CD4-positive, alpha-beta T cell treated with Interleukin-6 for 4 hours (primary cell): ENCODE data around the gene POLR2F.
"Not testable (repeated sequence)": the region's sequence is repeated elsewhere in the genome, so short reads cannot be mapped to it uniquely, and the experiment has no call there.

Source experiments
- DNase-seq: peaks from one replicate; pipeline ENCODE4 v3.0.0-alpha.2; 2020; ENCODE audit warnings: mixed read lengths

Gene POLR2F

DNA sequence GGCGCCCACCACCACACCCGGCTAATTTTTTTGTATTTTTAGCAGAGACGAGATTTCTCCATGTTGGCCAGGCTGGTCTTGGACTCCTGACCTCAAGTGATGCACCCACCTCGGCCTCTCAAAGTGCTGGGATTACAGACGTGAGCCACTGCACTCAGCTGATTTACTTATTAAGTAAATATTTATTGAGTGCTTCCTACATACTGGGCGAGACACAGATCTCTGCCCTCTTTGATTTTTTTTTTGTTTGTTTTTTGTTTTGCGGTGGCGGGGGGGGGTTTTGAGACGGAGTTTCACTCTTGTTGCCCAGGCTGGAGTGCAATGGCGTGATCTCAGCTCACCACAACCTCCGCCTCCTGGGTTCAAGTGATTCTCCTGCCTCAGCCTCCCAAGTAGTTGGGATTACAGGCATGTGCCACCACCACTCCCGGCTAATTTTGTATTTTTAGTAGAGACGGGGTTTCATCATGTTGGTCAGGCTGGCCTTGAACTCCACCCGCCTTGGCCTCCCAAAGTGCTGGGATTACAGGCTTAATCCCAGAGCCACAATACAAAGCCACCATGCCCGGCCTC is 2.4 kb downstream of the POLR2F start:
- not testable (repeated sequence) for DNase-seq

- DNase-seq, result no peak
These were observed 3.7 kb downstream of the POLR2F start for GRCh38 chr22:37957232-37957631.

DNA sequence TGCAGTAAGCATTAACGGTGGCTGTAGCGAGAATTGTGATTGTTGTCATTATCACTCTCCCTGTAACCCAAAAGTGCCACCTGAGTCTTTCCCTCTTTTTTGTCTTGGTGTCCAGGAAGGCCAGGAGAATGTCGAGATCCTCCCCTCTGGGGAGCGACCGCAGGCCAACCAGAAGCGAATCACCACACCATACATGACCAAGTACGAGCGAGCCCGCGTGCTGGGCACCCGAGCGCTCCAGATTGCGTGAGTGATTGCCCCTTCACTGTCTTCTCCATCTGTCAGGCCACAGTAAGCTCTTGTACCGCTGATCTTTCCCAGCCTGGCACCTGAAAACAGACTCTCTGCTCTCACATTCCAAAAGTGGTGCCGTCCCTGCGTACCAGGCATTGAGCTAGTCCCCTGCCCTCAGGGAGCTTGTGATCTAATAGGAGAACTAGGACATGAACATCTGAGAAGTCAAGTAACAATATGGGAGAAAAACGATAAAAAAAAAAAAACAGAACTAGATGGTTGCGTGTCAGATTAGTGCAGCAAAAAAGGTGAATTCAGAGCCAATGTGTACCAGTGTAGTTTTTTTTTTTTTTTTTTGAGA is 5.8 kb downstream of the POLR2F start:
- no peak for DNase-seq

DNA sequence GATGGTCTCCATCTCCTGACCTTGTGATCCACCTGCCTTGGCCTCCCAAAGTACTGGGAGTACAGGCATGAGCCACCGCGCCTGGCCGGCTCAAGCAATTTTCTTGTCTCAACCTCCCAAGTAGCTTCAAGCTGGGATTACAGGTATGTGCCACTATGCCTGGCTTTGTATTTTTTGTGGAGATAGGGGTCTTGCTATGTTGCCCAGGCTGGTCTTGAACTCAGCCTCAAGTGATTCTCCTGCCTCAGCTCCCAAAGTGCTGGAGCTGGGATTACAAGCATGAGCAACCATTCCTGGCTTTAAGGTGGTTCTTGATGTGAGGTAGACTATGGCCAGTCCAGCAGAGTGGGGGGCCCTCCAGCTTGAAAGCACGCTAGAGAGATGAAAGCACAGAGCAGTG is 7.6 kb downstream of the POLR2F start:
- DNase-seq, result no peak

GRCh38 chr22:37965940-37966664 is 12.6 kb downstream of the POLR2F start:
- no peak for DNase-seq

GRCh38 chr22:37967147-37967546 is 13.6 kb downstream of the POLR2F start:
- DNase-seq, result no peak

DNA sequence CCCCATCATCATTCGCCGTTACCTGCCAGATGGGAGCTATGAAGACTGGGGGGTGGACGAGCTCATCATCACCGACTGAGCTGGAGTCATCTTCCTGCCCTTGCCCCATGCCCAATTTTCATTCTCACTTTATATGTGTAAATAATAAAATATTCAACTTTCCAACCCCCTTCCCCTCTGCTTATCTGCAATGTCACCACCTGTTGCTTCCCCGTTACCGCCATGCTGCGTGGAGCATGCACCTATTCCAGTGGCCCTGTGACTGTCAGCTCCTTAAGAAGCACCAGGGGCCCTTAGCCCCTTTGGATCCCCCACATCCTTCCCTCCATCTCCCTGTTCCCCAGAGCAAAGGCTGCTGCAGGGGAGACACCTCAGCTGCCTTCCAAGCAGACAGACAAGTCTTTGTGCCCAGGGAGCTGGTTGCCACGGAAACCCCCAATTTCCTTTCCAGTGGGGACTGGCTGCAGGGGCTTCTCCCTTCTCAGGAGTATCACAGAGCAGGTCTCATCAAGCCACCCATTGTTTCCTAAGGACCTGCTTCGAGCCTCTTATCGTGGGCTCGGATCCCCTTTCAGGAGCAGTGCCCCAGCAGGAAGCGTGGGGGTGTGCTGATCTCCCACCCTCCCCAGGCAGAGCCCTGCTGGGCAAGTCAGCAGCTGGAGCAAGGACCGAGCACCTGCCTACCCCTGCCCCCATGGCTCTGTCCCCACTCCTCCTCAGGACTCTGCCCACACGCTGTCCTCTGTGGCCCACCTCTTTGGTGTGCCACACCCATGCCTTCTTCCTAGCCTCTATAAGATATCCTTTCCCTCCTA is 14.3 kb downstream of the POLR2F start:
- no peak for DNase-seq

- no peak for DNase-seq
These were observed 15.2 kb downstream of the POLR2F start for GRCh38 chr22:37968452-37969251.

DNA sequence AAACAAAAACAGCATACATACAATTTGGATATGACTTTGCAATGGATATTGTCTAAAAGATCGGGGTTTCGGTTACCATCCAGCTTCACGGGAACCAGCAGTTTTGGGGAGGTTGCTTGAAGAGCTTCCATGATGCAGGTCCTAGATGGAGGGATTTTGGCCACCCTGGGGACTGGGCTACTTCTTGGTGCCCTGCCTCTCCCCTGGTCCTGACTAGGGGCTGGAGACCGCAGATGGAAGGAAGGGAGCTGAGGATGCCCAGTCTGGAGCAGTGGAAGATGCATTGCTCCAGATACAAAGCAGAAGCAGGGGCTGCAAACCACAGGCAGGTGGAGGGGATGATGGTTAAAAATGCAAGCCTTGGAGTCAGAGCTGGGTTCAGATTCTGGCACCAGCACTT is 17.4 kb downstream of the POLR2F start:
- no peak for DNase-seq

GRCh38 chr22:37971475-37972434 is 18.3 kb downstream of the POLR2F start:
- DNase-seq, result no peak

DNA sequence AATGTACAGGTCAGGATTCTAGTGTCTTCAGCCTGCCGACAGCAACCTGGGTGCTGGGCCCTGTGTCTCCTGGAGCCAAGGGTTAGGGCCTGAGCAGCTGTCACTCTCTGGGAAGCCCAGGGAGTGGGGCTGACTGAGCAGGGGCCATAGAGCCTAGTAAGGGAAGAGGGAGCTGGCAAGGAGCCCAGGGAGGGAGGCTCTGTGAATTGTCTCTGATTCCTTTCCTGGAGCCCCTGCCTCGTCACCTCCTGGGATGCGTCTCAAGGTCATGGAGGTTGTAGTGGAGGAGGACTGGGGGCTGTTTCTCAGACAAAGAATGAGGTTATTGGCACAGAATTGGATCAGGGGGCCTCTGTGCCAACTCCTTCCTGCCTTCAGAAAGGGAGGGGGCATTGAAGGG is 19.0 kb downstream of the POLR2F start:
- DNase-seq, result no peak

GRCh38 chr22:37973271-37974170 is 20.0 kb downstream of the POLR2F start:
- DNase-seq, result no peak

DNA sequence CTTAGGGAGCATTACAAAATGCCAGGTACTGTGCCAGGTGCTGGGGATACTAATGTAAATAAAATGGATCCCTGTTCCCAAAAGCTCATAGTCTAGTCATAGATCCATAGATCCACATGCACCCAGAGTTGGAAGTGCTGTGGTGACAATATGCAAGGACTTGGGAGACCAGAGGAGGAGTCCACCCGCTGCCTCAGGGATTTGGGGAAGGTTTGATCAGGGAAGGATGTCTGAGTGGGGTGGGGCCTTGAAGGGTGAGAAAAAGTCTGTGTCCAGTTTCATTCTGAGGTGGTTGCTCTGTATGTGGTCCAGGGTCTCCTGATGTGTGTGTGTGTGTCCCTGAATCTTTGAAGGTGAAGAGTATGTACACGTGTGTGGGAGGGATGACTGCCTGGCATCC is 21.7 kb downstream of the POLR2F start:
- no peak for DNase-seq

DNA sequence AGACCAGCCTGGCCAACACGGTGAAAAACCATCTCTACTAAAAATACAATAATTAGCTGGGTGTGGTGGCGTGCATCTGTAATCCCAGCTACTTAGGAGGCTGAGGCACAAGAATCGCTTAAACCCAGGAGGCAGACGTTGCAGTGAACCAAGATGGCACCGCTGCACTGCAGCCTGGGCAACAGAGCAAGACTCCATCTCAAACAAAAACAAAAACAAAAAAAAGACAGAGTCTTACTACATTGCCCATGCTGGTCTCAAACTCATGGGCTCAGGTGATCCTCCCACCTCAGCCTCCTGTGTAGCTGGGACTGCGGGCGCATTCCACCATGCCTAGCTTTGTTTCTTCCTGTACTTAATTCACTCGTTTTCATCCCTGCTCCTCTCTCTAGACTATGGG is 22.5 kb downstream of the POLR2F start:
- DNase-seq, result not testable (repeated sequence)

DNA sequence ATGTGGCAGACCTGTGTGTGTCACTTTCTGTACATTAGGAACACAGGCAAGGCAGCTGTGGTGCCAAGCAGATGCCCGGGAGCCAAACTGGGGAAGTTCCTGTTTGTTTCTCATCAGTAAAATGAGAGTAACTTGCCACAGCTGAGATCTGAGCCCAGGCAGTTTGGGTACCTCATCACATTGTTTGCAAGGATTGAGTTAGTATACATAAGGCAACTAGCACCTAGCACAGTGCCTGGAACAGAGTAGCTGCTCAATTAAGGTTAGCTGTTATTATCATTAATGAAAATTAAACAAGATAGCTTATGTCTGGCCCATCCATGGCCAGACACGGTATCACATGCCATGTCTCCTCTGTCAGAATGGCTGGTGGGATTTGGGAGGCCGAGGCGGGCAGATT is 23.0 kb downstream of the POLR2F start:
- DNase-seq, result no peak

GRCh38 chr22:37979782-37980181 is 26.3 kb downstream of the POLR2F start:
- no peak for DNase-seq

- no peak for DNase-seq
These were observed 27.9 kb downstream of the POLR2F start for GRCh38 chr22:37981282-37982011.

- no peak for DNase-seq
These were observed 28.8 kb downstream of the POLR2F start for GRCh38 chr22:37982151-37982785.
